Gastroesophageal sphincter (tissue), 3 donors: ENCODE results near the gene RSF1.

Source experiments
- EP300 ChIP-seq: sonication (generic); formaldehyde crosslinking; IDR thresholded peaks from one replicate; pipeline ENCODE4 v1.6.1; 2017; ENCODE audit warnings: antibody characterized with exemption, mild to moderate bottlenecking
- POLR2A ChIP-seq, 2 donors: fragments of 450-650 bp; IDR thresholded peaks; one replicate each; pipeline ENCODE4 v1.6.1; 2017; ENCODE audit warnings: antibody characterized with exemption in 2 of 2, mild to moderate bottlenecking in 2 of 2, moderate library complexity in 1 of 2
- POLR2AphosphoS5 ChIP-seq: sonication (generic); formaldehyde crosslinking; IDR thresholded peaks from one replicate; pipeline ENCODE4 v1.6.1; 2017; ENCODE audit warnings: antibody characterized with exemption
- TF ChIP-seq, protein P1 (sequence below), 4 experiments: fragments of 200-600 bp in 2 of 4; fragments of 450-650 bp in 2 of 4; sonication (generic) in 1 of 4; IDR thresholded peaks; one replicate each; pipeline ENCODE4 v1.5.1; 2017 to 2019; ENCODE audit warnings: antibody characterized with exemption in 4 of 4, mild to moderate bottlenecking in 2 of 4, moderate library complexity in 2 of 4

DNA sequence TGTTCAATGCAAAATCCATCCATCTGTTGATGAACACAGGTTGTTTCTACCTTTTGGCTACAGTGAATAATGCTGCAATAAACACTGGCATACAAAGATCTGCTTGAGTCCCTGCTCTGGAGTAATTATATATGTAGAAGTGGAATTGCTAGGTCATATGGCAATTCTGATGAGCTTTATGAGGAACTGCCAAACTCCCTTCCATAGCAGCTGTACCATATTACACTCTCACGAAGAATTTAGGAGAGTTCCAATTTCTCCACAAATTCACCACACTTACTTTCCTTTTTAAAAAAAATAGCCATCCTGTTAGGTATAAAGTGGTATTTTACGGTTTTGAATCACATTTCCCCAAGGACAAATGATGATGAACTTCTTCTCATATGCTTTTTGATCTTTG, 62.2 kb downstream of the RSF1 start:
- TF ChIP-seq, protein P1, sequence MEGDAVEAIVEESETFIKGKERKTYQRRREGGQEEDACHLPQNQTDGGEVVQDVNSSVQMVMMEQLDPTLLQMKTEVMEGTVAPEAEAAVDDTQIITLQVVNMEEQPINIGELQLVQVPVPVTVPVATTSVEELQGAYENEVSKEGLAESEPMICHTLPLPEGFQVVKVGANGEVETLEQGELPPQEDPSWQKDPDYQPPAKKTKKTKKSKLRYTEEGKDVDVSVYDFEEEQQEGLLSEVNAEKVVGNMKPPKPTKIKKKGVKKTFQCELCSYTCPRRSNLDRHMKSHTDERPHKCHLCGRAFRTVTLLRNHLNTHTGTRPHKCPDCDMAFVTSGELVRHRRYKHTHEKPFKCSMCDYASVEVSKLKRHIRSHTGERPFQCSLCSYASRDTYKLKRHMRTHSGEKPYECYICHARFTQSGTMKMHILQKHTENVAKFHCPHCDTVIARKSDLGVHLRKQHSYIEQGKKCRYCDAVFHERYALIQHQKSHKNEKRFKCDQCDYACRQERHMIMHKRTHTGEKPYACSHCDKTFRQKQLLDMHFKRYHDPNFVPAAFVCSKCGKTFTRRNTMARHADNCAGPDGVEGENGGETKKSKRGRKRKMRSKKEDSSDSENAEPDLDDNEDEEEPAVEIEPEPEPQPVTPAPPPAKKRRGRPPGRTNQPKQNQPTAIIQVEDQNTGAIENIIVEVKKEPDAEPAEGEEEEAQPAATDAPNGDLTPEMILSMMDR (IDR thresholded peaks at IDR 0.05): no peak
- TF ChIP-seq POLR2AphosphoS5 (no peak), EP300 (no peak), POLR2A (IDR thresholded peaks at IDR 0.05) (no peak)
